GM19035 (cell line): ENCODE measurements around the gene FKBP1B.
"Not testable (repeated sequence)": the region's sequence is repeated elsewhere in the genome, so short reads cannot be mapped to it uniquely, and the experiment has no call there.

Experiments
- ATAC-seq: cut with Tn5 transposase; IDR thresholded peaks from one replicate; pipeline ENCODE4 v1.9.1; 2021; ENCODE audit not compliant: unreplicated experiment

The FKBP1B gene

GRCh38 chr2:24100732-24101131, 51.2 kb downstream of the FKBP1B start:
- not testable (repeated sequence) for ATAC-seq

DNA sequence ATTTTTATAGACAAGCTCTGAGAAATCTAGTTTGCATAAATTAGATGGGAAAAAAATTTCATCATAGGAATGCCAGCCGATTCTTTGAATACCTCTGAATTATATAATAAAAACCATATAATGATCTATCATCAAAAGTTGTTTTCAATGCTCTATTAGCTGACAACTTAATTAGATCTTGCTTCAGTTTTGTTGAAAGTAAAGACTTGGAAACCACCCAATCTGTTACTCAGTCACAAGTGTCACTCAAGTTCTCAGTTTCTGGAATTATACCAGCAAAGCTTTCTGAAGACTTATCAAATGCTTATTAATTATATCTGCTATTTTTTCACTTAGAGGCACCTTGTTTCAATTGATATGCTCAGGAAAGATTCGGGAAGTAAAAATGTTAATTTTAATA, 52.5 kb downstream of the FKBP1B start:
- ATAC-seq: no peak

- ATAC-seq: no peak
Observed at GRCh38 chr2:24102677-24103076, 53.1 kb downstream of the FKBP1B start.

GRCh38 chr2:24104110-24104650, 54.6 kb downstream of the FKBP1B start:
- ATAC-seq: no peak

GRCh38 chr2:24104906-24105305, 55.4 kb downstream of the FKBP1B start:
- ATAC-seq: no peak

GRCh38 chr2:24105816-24106215, 56.3 kb downstream of the FKBP1B start:
- no peak for ATAC-seq

DNA sequence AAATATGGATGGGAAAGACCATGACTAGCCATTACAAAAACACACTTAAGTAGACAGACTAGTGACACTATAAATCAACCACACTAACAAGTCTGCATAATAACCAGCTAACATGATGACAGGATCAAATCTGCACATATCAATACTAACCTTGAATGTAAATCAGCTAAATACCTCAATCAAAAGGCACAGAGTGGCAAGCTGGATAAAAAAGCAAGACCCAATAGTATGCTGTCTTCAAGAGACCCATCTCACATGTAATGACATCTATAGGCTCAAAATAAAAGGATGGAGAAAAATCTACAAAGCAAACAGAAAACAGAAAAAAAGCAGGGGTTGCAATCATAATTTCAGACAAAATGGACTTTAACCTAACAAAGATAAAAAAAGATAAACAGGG, 57.2 kb downstream of the FKBP1B start:
- no peak for ATAC-seq

DNA sequence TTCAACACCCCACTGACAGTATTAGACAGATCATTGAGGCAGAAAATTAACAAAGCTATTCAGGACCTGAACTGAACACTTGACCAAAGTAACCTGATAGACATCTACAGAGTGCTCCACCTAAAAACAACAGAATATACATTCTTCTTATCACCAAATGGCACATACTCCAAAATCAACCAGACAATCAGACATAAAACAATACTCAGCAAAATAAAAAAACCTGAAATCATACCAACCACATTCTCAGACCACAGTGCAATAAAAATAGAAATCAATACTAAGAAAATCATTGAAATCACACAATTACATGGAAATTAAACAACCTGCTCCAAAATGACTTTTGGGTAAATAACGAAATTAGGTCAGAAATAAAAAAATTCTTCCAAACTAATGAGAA, 57.8 kb downstream of the FKBP1B start:
- ATAC-seq: no peak

- not testable (repeated sequence) for ATAC-seq
Observed at GRCh38 chr2:24109431-24109830, 59.9 kb downstream of the FKBP1B start.

DNA sequence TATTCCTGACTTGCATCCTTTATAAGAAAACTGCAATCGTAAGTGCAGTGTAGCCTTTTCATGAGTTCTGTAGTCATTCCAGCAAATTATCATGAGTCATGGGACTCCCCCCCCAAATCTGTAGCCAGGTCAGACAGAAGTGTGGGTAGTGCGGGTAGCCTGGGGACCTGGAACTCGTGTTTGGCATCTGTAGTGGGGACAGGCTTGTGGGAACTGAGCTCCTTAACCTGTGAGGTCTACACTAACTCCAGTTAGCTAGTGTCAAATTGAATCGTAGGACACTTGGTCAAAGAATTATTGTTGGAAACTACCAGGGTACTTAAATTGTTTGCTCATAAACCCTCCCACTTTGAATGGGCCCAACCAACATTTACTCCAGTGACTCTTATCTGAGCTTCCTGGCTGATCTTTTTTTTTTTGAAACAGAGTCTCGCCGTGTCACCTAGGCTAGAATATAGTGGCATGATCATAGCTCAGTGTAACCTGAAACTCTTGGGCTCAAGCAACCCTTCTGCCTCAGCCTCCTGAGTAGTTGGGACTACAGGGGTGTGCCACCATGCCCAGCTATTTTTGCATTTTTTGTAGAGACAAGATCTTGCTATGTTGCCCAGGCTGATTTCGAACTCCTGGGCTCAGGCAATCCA, 61.2 kb downstream of the FKBP1B start:
- no peak for ATAC-seq

GRCh38 chr2:24111407-24111901, 61.9 kb downstream of the FKBP1B start:
- ATAC-seq: no peak
